Testis (tissue), 2 donors: ENCODE results near the gene ROPN1.

Experiments
- CTCF ChIP-seq, 3 experiments: fragments of 450-650 bp in 2 of 3; fragments of 200-600 bp in 1 of 3; sonication (generic) in 1 of 3; IDR thresholded peaks; one replicate each; pipeline ENCODE4 v1.5.1; 2016 to 2019; ENCODE audit warnings: antibody characterized with exemption in 3 of 3, mild to moderate bottlenecking in 2 of 3, moderate library complexity in 1 of 3
- POLR2A ChIP-seq: fragments of 450-650 bp; IDR thresholded peaks from one replicate; pipeline ENCODE4 v1.6.1; 2017; ENCODE audit warnings: antibody characterized with exemption, mild to moderate bottlenecking, moderate library complexity

GRCh38 chr3:124034844-124035152, 42.9 kb upstream of the ROPN1 start:
- TF ChIP-seq POLR2A (no peak), CTCF (IDR thresholded peaks at IDR 0.05) (no peak)
